KOPT-K1 (cell line): ENCODE results near the gene NCOR2.

ENCODE experiments used
- H3K27ac ChIP-seq: fragments of 200-600 bp; sonication (generic); 2 replicates; pipeline ENCODE4 v1.5.1; 2016; ENCODE audit warnings: antibody characterized with exemption, mild to moderate bottlenecking, low read depth, low read length; ENCODE audit not compliant: poor library complexity, severe bottlenecking
- H3K36me3 ChIP-seq: fragments of 200-600 bp; sonication (generic); 2 replicates; pipeline ENCODE4 v1.5.1; 2017; ENCODE audit warnings: antibody characterized with exemption, mild to moderate bottlenecking, low read length, moderate library complexity; ENCODE audit not compliant: insufficient read depth
- H3K9me3 ChIP-seq: fragments of 200-600 bp; sonication (generic); 2 replicates; pipeline ENCODE4 v1.5.1; 2017; ENCODE audit warnings: antibody characterized with exemption, low read length, mild to moderate bottlenecking; ENCODE audit not compliant: insufficient read depth, poor library complexity, severe bottlenecking

Gene NCOR2

DNA sequence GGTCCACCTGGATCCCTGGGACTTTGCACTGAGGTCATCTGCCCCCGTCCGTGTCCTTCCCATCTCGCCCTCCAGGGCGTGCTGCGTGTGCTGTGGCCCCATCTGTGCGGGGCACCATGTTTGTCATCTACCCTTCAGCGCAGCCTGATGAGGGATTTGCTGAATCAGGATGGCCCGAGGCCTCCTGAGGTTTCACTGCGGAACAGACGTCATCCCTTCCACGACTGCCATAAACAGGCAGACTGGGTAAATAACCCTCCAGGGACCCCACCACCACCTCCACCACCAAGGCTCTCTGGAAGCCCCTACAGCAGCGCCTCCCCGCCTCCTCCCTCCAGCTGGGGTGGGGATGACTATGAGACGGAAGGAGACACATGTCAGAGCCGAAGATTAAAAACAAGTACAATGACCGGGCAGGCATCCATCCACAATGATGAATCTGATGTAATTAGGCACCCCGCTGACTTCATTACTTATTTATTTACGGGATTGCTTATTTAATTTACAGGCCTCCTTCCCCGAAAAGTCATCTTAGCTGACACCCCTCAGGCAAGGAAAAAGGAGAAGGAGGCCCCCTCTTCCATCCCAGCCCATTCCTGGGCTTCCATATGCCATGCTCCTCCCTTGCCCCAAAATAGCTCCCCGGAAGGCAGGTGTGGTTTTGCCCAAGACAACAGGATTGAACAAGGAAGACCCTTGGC, 39.4 kb downstream of the NCOR2 start:
- no peak overlapping the region for H3K27ac ChIP-seq
- 0 out of 2 replicates have a peak, but pooled peaks cover 7% of the 10 kb centered on the region for H3K36me3 ChIP-seq
- no peaks in the 10 kb centered on the region for H3K9me3 ChIP-seq

DNA sequence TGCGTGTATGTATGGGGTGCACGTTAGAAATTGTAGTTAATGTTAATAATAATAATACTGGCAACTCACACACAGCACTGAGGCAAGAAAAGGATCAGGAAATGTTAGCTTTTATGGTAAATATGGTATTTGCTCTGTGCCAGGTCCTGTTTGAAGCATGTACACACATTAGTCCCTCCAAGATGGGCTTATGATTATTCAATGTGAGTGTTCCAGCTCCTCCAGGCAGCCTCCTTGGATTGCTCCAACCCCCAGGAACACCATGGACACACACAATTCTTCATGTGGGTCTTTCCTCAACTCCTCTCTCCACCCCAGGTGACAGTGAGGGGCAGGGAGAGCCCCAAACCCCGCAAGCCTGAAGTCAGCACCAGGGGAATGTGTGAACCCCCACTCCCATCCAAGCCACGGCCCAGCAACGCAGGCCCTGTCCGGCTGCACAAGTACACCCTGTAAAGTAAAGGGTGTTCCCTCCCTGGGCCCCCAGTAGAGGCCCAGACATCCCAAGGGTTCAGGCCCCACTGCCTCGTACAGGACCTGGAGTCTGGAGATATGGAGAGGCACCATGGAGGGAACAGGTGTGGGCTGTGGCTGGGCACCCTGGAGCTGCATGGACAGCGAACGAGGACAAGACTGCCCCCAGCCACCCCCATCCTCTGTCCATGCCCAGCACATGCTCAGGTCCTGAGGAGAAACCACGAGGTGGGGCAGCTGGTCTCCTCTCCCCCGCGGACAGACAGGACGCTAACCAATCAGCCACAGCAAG, 41.3 kb downstream of the NCOR2 start:
- H3K36me3 ChIP-seq, result 0 out of 2 replicates have a peak, but pooled peaks cover 21% of the 10 kb centered on the region
- H3K9me3 ChIP-seq, result no peaks in the 10 kb centered on the region
- no peak overlapping the region for H3K27ac ChIP-seq

DNA sequence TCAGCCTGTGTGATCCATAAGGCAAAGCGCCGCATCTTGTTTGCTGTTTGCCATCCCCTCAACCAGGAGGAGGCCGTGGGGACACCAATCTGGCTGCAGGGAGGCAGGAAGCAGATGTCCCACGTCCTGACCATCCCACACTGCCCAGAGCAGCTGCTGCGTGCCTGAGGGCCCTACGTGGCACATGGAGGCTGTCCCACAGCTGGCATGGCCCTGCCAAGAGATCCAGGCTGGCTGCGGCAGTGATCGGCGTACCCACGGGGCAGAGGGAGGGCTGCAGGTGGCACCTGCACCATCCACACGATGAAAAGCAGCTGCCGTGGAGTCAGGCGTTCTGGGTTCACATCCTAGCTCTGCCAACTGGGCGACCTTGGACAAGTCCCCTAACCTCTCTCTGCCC, 42.0 kb downstream of the NCOR2 start:
- Histone ChIP-seq H3K36me3 (peaks cover 24% of the 10 kb centered on the region; the same call in 1 of the 2 replicates), H3K27ac (no peak overlapping the region), H3K9me3 (no peaks in the 10 kb centered on the region)

DNA sequence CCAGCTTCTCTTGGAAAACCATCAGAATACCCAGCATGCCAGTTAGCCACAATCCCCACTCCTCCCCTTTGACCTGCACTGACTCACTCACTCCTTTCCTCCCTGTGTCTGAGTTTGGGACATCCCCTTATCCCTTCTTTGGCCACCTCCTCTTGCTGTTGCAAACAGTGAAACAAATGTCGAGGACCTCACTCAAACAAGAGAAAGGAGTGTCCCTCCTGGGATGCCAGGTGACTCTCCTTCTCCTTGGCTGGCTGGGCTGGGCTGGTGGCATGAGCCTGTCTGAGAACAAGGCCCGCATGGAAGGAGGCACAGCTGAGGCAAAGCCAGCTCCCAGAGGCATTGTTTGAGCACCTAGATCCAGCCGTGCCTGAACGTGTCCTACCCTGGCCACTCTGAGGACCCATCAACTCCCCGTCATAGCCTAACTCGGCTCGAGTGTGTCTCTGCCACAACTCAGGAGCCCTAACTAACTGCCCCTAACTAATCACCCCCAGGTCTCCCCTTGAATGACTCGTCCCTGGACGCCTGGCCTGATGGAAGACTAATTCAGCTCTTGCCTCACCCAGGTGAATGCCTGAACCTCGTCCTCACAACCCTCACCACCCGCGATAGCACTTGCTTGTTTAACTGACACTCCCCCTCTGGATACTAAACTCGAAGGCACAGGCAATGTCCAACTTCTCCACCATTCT, 43.0 kb downstream of the NCOR2 start:
- Histone ChIP-seq H3K36me3 (peaks cover 27% of the 10 kb centered on the region; the same call in 1 of the 2 replicates), H3K9me3 (no peaks in the 10 kb centered on the region), H3K27ac (no peak overlapping the region)

DNA sequence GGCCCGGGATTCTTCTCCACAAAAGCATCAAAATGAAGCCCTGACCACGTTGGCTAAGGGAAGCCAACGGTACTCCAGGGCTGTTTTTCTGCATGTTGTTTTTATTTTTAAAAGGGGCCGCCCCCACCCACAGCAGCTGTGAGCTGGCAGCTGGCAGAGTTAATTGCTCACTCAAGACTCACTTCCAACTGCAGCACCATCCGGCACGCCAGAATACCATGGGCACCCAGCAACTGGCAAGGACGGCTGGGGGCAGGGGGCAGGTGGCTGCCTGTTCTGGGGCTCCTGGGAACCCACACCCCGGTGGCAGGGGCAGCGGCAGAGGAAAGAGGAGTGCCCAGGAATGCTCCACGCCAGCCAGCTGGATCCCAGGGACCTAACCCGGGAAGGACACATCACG, 44.3 kb downstream of the NCOR2 start:
- H3K36me3 ChIP-seq, result peaks cover 32% of the 10 kb centered on the region; the same call in 1 of the 2 replicates
- no peak overlapping the region for H3K27ac ChIP-seq
- H3K9me3 ChIP-seq, result no peaks in the 10 kb centered on the region

DNA sequence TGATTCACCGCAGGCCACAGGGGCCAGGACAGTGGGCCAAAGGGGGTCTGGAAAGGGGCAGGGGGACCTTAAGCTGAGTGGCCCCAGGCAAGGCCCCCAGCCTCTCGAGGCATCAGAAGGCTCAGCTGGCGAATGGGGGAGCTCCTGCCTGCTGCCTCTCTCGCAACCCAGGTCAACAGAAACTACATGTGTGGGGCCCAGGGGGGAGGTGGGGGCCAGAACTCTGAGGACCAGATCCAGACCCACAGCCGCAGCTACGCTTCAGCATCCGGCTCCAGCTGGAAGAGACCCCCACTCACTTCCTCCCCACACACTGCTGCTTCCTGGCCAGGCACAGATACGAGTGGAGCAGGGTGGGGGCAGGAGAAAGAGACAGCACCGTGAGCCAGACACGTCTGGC, 46.5 kb downstream of the NCOR2 start:
- H3K9me3 ChIP-seq, result no peaks in the 10 kb centered on the region
- peaks cover 29% of the 10 kb centered on the region; the same call in 1 of the 2 replicates for H3K36me3 ChIP-seq
- H3K27ac ChIP-seq, result no peak overlapping the region

DNA sequence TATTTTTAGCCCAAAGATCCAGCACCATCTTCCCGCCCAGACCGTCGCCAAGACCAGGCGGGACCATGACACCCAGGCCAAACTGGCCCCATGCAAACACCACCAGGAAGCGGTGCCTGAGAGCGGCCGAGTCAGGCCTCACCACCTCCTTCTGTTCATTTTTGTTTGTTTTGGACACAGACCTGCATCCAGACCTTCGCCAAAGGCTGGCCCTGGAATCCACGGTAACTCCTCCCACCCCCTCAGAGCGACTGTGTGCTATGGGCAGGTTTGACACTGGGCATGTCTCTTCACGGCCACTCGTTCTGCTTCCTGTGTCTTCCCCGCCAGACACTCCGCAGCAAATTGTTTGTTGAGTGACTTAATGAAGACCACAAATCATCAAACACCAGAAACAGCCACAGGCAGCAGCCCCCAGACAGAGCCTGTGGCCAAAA, 47.1 kb downstream of the NCOR2 start:
- Histone ChIP-seq H3K27ac (no peak overlapping the region), H3K36me3 (peaks cover 34% of the 10 kb centered on the region; the same call in 1 of the 2 replicates)

DNA sequence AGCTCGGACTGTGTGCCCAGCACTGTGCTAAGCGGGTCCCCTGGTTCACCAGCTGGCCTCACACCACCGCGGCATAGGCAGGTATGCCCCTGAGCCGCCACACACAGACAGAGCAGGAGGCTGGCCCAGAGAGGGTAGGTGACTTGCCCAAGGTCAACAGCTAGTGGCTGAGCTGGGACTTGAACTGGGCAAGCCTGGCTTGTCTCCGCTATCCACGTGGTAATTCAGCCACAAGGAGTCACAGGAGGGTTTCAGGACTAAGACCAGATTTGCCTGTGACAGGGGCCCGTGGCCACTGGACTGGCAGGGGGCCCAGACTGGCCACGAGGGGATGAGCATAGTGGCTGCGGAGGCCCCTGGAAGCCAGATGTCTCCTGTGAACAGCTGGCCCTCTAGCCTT, 47.7 kb downstream of the NCOR2 start:
- Histone ChIP-seq H3K9me3 (no peaks in the 10 kb centered on the region), H3K36me3 (peaks cover 39% of the 10 kb centered on the region; the same call in 1 of the 2 replicates), H3K27ac (no peak overlapping the region)

More for the DNA sequence above, 47.1 kb downstream of the NCOR2 start:
- H3K9me3 ChIP-seq, result no peaks in the 10 kb centered on the region

DNA sequence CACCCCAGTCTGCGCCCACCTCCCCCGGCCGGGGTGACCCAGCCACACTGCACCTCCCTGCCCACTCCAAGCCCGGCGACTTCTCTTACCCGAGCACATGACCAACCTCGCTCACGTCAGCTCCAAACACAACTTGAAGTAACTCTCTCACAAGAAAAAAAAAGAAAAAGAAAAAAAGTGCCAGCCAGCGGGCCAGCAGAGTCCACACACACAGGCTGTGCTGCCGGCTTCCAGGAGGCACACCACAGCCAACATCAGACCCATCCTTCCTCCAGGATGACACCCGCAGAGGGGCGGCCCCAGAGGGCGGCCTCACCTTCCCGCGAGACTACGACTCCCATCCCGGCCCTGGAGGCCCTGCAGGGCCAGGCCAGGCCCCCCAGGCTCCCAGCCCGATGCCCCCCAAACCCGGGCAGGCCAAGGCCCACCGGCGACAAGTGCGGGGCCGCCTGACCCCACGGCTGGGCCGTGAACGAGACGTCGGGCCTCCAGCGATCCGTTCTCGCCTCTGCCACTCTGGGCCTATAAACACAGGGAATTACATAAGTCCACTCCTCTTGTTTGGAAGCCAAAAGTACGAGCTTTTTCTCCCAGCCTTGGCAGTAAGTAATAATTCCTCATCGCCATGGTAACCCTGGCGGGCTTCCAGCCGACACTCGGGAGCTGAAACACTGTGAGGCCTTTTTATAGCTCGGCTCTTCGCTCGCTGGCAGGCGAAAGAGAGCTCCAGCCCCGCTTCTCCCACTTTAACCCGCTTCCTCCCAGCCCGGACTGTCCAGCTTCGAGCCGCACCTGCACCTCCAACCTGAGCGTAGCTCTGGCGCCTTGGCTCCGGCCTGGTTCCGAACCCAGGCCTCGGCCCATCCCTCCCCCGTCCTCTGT, 49.1 kb downstream of the NCOR2 start:
- Histone ChIP-seq H3K36me3 (peaks cover 52% of the 10 kb centered on the region; the same call in 1 of the 2 replicates), H3K27ac (no peak overlapping the region), H3K9me3 (no peaks in the 10 kb centered on the region)
